Neural cell (in vitro differentiated cells): Measurements from ENCODE around the gene SP7. TPM values are rescaled to one million over a fixed set of nuclear protein-coding genes. Genes with fewer than 3 reads are reported as not detected.

ENCODE experiments used
- H2AFZ ChIP-seq: fragments of 200-600, 300-800 bp; sonication (generic), shearing (Covaris generic); 2 replicates; pipeline ENCODE4 v1.6.0; 2014; ENCODE audit warnings: low read depth, mild to moderate bottlenecking, antibody characterized with exemption, low read length, moderate library complexity
- H3F3A ChIP-seq: fragments of 200-600 bp; shearing (Covaris generic); 2 replicates; pipeline ENCODE4 v1.6.1; 2016; ENCODE audit warnings: mild to moderate bottlenecking, moderate library complexity, mixed read lengths, antibody characterized with exemption, low read length; ENCODE audit not compliant: insufficient read depth, poor library complexity, severe bottlenecking
- H3K27ac ChIP-seq: fragments of 200-600, 300-800 bp; sonication (generic), shearing (Covaris generic); 2 replicates; pipeline ENCODE4 v1.5.1; 2014; ENCODE audit warnings: mild to moderate bottlenecking, low read length, moderate library complexity
- H3K27me3 ChIP-seq: fragments of 300-800, 200-600 bp; sonication (generic), shearing (Covaris generic); 2 replicates; pipeline ENCODE4 v1.6.0; 2014; ENCODE audit warnings: mild to moderate bottlenecking, low read depth, low read length, moderate library complexity; ENCODE audit not compliant: insufficient read depth
- H3K36me3 ChIP-seq: fragments of 300-800, 200-600 bp; sonication (generic), shearing (Covaris generic); 2 replicates; pipeline ENCODE4 v1.5.1; 2014; ENCODE audit warnings: mild to moderate bottlenecking, antibody characterized with exemption, low read length, moderate library complexity; ENCODE audit not compliant: insufficient read depth
- H3K4me2 ChIP-seq: fragments of 300-800, 200-600 bp; sonication (generic), shearing (Covaris generic); 2 replicates; pipeline ENCODE4 v1.6.0; 2014; ENCODE audit warnings: mild to moderate bottlenecking, low read length
- H3K4me3 ChIP-seq: fragments of 300-800, 200-600 bp; sonication (generic), shearing (Covaris generic); 2 replicates; pipeline ENCODE4 v1.5.1; 2014; ENCODE audit warnings: mild to moderate bottlenecking, low read length, moderate library complexity
- H3K79me2 ChIP-seq: fragments of 200-600 bp; shearing (Covaris generic); replicated peaks from 2 replicates; pipeline ENCODE4 v1.6.0; 2014; ENCODE audit warnings: mild to moderate bottlenecking, low read length, moderate library complexity; ENCODE audit not compliant: insufficient read depth
- H3K9ac ChIP-seq: fragments of 300-800, 200-600 bp; sonication (generic), shearing (Covaris generic); 2 replicates; pipeline ENCODE4 v1.6.1; 2016; ENCODE audit warnings: mild to moderate bottlenecking, low read length, mixed read lengths
- H3K9me2 ChIP-seq: fragments of 200-600 bp; shearing (Covaris generic); 2 replicates; pipeline ENCODE4 v1.6.1; 2016; ENCODE audit warnings: mild to moderate bottlenecking, low read length, mixed read lengths; ENCODE audit not compliant: insufficient read depth
- H3K9me3 ChIP-seq: fragments of 200-600, 300-800 bp; sonication (generic), shearing (Covaris generic); 2 replicates; pipeline ENCODE4 v1.6.1; 2016; ENCODE audit warnings: mild to moderate bottlenecking, mixed run types, low read length, moderate library complexity, mixed read lengths
- H4K20me1 ChIP-seq: fragments of 200-600 bp; shearing (Covaris generic); 2 replicates; pipeline ENCODE4 v1.6.1; 2016; ENCODE audit warnings: mild to moderate bottlenecking, mixed run types; ENCODE audit not compliant: insufficient read depth
- CTCF ChIP-seq: fragments of 450-650 bp; IDR thresholded peaks from 2 replicates; pipeline ENCODE4 v1.5.1; 2014; ENCODE audit warnings: antibody characterized with exemption, mild to moderate bottlenecking, moderate library complexity; ENCODE audit not compliant: poor library complexity, severe bottlenecking
- EP300 ChIP-seq: fragments of 450-650 bp; conservative IDR thresholded peaks from 2 replicates; pipeline ENCODE4 v1.6.1; 2014; ENCODE audit warnings: antibody characterized with exemption, mild to moderate bottlenecking, moderate library complexity; ENCODE audit not compliant: poor library complexity, severe bottlenecking
- EZH2 ChIP-seq: fragments of 200-600, 300-800 bp; shearing (Covaris generic), sonication (generic); IDR thresholded peaks from 2 replicates; pipeline ENCODE4 v1.6.1; 2014; ENCODE audit warnings: antibody characterized with exemption, low read length, borderline replicate concordance, mild to moderate bottlenecking; ENCODE audit not compliant: insufficient read depth, poor library complexity, severe bottlenecking
- REST ChIP-seq: IDR thresholded peaks from 2 replicates; pipeline ENCODE4 v1.6.1; 2012; ENCODE audit warnings: borderline replicate concordance
- SMC3 ChIP-seq: fragments of 450-650 bp; conservative IDR thresholded peaks from 2 replicates; pipeline ENCODE4 v1.6.1; 2014; ENCODE audit warnings: antibody characterized with exemption, mild to moderate bottlenecking, moderate library complexity; ENCODE audit not compliant: poor library complexity
- polyA plus RNA-seq: library from polyadenylated mRNA; depleted of rRNA; stranded (reverse); fragments of >200 nt; gene quantifications from 2 replicates; pipeline ENCODE4 v1.2.3, GENCODE V29; 2014

SP7 gene
- polyA plus RNA-seq, 1 donor from 2014 or later, result not detected

GRCh38 chr12:53347905-53348304 is 11.8 kb upstream of the SP7 start:
- no peaks in the 10 kb centered on the region for H3F3A ChIP-seq
- H3K27ac ChIP-seq, result no peak overlapping the region
- TF ChIP-seq REST (no peak), CTCF (no peak), EZH2 (no peak), SMC3 (no peak)
- no peaks in the 10 kb centered on the region for H4K20me1 ChIP-seq
- H2AFZ ChIP-seq, result no peak overlapping the region
- no peaks in the 10 kb centered on the region for H3K79me2 ChIP-seq
- no peak overlapping the region for H3K4me2 ChIP-seq
- H3K36me3 ChIP-seq, result no peaks in the 10 kb centered on the region
- H3K9me2 ChIP-seq, result no peaks in the 10 kb centered on the region
- no peak overlapping the region for H3K4me3 ChIP-seq
- no peak overlapping the region for H3K9ac ChIP-seq
- H3K27me3 ChIP-seq, result no peaks in the 10 kb centered on the region
- no peaks in the 10 kb centered on the region for H3K9me3 ChIP-seq

- Histone ChIP-seq H3K79me2 (no peaks in the 10 kb centered on the region), H3K4me3 (no peak overlapping the region), H3K4me2 (no peak overlapping the region), H2AFZ (no peak overlapping the region), H3F3A (no peaks in the 10 kb centered on the region), H3K27ac (no peak overlapping the region), H3K9me2 (no peaks in the 10 kb centered on the region), H3K9me3 (no peaks in the 10 kb centered on the region), H3K9ac (no peak overlapping the region), H3K27me3 (no peaks in the 10 kb centered on the region), H3K36me3 (no peaks in the 10 kb centered on the region), H4K20me1 (no peaks in the 10 kb centered on the region)
- TF ChIP-seq EZH2, result no peak
- no peak for TF ChIP-seq EP300
Observed at GRCh38 chr12:53346491-53346890, 10.3 kb upstream of the SP7 start.

- H4K20me1 ChIP-seq, result no peaks in the 10 kb centered on the region
- no peaks in the 10 kb centered on the region for H3F3A ChIP-seq
- H2AFZ ChIP-seq, result no peak overlapping the region
- no peaks in the 10 kb centered on the region for H3K79me2 ChIP-seq
- H3K9me2 ChIP-seq, result no peaks in the 10 kb centered on the region
- H3K27ac ChIP-seq, result peak overlapping the region; percentile 59
- no peak overlapping the region for H3K4me2 ChIP-seq
- peak overlapping the region; percentile 80 for H3K4me3 ChIP-seq
- no peaks in the 10 kb centered on the region for H3K9me3 ChIP-seq
- no peak for TF ChIP-seq REST
- TF ChIP-seq SMC3, result no peak
- H3K36me3 ChIP-seq, result no peaks in the 10 kb centered on the region
- H3K27me3 ChIP-seq, result no peaks in the 10 kb centered on the region
- peak overlapping the region; percentile 82 for H3K9ac ChIP-seq
Observed at GRCh38 chr12:53345486-53346188, 9.5 kb upstream of the SP7 start.
